NCI-H345 treated with DMSO at 0.1 percent for 48 hours (cell line): ENCODE results near the gene NCS1.
"Not testable (repeated sequence)": the region's sequence is repeated elsewhere in the genome, so short reads cannot be mapped to it uniquely, and the experiment has no call there.

ENCODE experiments used
- DNase-seq: peaks from one replicate; lab custom pipeline; 2025; ENCODE audit not compliant: unreplicated experiment; lab: John Stamatoyannopoulos, UW

The NCS1 gene

GRCh38 chr9:130259044-130259443 lies 86.8 kb downstream of the NCS1 start:
- DNase-seq, result no peak

- no peak for DNase-seq
Observed at GRCh38 chr9:130260816-130261765, 88.9 kb downstream of the NCS1 start.

- DNase-seq, result no peak
Observed at GRCh38 chr9:130262061-130262745, 90.0 kb downstream of the NCS1 start.

GRCh38 chr9:130262771-130263170 lies 90.6 kb downstream of the NCS1 start:
- no peak for DNase-seq

- DNase-seq, result no peak
Observed at GRCh38 chr9:130263601-130264413, 91.6 kb downstream of the NCS1 start.

GRCh38 chr9:130264414-130265350 lies 92.5 kb downstream of the NCS1 start:
- DNase-seq, result no peak

GRCh38 chr9:130265431-130266235 lies 93.4 kb downstream of the NCS1 start, which contains the start of gene HMCN2:
HMCN2 (plus strand) TSS chr9:130265760; CDS start chr9:130265879, 119 bp downstream.
- DNase-seq, result no peak

- DNase-seq, result no peak
Observed at GRCh38 chr9:130266236-130267098, 94.3 kb downstream of the NCS1 start.

GRCh38 chr9:130267930-130268329 lies 95.7 kb downstream of the NCS1 start:
- no peak for DNase-seq

- DNase-seq, result no peak
Observed at GRCh38 chr9:130268521-130269211, 96.5 kb downstream of the NCS1 start.

GRCh38 chr9:130271473-130271872 lies 99.3 kb downstream of the NCS1 start:
- no peak for DNase-seq

GRCh38 chr9:130275156-130275555 lies 103.0 kb downstream of the NCS1 start:
- no peak for DNase-seq

- no peak for DNase-seq
Observed at GRCh38 chr9:130276121-130276520, 103.9 kb downstream of the NCS1 start.

- no peak for DNase-seq
Observed at GRCh38 chr9:130276955-130277354, 104.8 kb downstream of the NCS1 start.

GRCh38 chr9:130277525-130277924 lies 105.3 kb downstream of the NCS1 start:
- not testable (repeated sequence) for DNase-seq

GRCh38 chr9:130283539-130284248 lies 111.5 kb downstream of the NCS1 start:
- no peak for DNase-seq

- no peak for DNase-seq
Observed at GRCh38 chr9:130284249-130284625, 112.0 kb downstream of the NCS1 start.
